ENCODE measurements around the gene MAST4.

The MAST4 gene

DNA sequence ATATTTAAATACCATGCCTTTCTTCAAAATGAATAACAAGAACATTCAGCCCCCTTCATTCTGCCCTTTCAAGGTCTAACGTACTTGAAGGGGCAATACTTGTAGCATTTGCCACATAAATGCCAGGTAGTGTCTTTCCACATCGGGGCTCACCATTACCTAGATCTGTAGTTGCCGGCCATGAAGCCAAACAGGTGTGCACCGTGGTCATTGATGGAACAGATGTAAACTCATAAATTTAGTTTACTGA is 407.4 kb downstream of the MAST4 start:
- DNase-seq, result no peak

DNA sequence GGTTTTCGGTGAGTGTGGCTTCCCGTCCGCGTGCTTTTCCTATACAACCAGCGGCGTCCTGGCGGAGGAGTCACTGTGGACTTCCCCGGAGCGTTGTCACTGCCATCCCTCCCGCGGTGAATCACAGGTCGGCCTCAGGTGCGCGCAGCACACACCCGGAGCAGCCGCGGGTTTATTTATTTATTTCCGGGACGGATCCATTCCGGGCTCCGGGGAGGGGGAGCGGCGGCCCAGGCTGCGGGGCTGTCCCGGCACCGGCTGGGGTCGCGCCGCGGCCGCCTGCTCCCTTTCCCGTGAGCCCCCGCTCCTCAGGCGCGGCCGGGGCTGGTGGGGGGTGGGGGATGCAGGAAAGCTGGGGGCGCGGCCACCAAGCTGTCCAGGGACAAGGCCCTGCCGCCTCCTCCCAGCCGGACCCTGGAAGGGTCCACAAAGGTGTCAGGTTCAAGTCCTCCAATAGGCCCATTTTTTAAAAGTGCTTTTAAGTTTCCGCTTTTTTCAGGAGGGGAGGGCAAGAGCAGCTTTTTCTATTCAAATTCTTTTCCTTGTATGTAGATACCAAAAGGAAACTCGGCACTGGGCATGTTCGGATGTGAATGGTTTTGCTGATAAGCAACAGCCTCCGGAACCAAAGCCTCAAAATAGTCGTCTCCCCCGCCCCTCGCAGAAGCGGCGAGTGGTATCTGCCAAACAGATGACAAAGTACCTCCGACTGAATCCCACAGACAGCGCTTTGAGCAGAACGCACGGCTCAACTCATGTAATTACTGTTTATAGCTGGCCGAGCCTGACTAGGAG is 407.9 kb downstream of the MAST4 start:
- no peak for DNase-seq

DNA sequence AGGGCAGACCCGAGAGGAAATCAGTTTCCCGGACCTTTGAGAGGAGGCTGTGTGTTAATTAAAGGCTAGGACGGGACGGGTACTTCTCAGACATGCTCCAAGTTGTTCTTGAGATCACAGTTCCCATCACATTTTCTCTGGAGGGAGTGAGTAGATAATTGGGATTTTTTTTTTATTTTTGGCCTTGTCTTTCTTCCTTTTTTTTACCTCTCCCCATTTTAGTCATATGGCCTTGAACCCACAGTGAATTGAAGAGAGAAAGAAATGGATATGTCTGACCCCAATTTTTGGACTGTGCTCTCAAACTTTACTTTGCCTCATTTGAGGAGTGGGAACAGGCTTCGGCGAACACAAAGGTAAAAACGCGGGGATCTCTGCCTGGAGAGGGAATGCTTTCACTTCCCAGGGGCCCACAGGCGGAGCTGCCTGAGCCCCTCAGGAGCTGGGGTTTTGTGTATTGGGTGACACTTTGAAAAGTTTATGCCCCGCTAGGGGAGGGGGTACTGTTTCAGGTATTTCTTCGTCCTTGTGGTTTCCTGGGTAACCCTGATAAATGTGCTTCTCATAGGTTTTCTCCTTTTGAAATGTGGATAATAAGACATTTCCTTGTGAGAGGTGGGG is 408.6 kb downstream of the MAST4 start:
- no peak for DNase-seq

DNA sequence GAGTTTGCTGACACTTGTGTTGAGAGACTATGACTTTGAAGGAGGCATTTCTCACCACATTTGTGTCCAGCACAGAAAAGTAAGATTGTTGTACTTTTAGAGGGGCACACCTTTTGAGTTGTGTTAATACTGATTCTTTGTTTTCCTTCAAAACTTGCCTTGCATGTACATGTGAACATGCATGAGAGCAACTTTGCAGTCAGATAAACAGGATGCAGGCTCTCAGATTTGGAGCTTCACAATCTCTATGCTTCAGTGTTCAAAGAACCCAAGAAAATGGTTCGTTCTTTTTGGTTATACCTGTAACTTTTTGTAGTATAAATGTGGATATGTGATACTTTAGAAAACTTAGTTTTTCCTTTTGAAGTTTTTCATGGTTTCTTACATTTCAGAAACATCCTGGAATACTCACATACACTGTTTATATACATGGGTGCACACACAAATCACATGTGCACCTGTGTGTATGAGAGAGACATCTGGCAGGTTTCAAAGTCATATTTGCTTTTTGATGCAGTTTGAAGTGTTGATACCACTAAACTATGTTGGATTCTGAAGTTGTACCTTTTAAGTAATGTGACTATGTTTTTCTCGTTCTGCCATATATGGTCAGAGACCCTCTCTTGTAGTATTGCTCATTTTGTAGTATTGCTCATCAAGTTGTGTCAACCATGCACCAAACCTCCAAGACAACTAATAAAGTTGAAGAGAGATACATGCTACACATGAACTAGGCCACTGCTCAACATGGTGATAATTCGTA is 409.7 kb downstream of the MAST4 start:
- DNase-seq, result no peak

DNA sequence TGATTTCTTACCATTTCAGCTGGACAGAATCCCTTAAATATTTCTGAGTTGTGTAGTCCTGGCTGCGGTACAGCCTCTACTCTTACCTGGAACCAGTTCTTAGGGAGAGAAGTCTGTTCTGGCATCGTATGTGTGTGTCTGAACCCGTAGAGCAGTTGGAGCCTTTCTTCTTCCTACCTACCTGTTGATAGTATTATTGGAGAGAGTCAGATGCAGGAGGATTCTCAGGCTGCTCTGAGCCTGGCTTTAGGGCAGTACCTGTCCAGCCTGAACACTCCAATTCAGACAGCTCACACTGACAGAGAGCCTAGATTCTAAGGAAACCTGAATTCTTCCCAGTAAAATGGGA is 410.3 kb downstream of the MAST4 start:
- no peak for DNase-seq

DNA sequence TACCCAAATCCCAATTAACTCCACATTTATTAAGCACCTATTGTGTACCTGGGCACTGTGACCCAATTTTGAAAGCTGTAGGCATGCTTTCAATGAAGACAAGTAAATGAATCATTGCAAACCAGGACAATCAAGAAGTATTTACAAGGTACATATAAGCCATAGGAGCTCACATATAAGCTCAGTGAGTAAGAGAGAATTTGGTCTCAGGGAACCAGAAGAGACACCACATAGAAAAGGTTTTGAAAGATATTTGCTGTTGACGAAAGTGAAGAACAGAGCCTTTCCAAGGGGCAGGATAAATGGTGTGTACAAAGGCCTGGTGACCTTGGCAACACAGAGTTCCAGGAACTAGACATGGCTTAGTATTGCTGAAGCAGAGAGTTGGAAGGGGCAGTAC is 412.8 kb downstream of the MAST4 start:
- no peak for DNase-seq

DNA sequence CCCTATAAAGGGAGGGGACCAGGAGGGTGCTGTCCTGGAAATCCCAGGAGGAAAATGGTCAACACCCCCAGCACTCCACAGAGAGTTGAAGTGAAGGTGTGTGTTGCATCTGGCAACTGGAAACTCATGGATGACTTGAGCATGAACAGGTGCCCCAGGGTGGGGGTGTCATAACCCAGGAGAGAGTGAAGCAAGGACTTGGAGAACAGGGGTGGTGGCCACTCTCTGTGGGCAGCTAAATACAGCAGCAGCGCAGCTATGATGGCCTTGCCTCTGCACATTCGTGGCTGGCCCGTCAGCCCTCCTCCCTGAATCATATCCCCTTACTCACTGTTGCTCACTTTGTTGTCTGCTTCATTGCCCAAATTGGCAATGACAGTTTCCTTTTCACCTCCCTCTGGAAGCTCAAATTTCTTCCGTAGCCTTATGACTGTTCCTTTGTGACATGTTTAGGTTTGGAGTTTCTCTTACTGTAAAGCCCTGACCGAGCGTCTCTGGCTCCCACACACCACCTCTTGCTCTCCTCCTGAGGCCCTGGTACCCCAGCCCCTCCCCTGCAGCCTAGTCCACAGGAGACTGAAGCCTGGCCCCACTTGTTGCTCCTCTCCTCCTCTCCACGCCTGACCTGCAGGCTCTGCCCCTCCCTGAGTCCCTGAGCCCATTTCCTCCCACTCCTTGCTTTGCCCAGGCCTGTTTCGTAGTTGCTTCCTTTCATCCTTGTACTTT is 414.7 kb downstream of the MAST4 start:
- no peak for DNase-seq

DNA sequence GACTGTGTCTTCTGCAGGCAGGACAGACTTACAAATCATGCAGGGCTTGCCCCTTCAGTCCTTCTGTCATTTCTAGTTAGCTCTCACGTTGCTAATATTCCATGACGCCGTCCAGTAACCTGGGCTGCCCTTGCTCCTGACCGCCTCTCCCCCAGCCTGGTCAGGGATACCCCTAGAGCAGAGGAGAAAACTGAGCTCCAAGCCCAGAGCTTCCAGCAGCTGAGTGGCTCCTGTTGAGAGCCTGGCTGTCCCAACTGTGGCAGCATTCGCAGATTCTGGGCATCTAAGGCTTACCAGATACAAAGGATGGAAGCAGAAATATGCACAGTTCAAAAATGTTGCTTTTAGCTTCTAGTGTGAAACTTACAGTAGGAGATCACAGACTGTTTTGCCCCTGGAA is 415.2 kb downstream of the MAST4 start:
- no peak for DNase-seq

DNA sequence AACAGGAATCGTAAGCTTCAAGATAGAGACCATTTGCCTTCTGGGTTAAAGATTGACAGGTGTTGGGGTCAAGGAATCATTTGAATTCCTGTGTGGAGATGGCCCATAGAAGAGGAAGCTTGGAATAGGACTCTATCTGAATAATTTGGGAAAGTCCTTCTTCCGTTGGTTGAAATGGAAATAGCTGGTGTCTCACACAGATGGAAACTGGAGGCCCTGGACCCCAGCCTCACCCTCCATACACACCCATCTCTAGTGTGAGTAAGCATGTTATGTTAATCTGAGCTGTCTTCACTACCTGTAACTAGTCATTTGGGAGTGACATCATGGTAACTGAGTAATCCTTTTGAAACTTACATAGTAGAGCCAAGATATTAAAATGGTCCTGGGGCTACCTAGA is 416.0 kb downstream of the MAST4 start:
- DNase-seq, result no peak

DNA sequence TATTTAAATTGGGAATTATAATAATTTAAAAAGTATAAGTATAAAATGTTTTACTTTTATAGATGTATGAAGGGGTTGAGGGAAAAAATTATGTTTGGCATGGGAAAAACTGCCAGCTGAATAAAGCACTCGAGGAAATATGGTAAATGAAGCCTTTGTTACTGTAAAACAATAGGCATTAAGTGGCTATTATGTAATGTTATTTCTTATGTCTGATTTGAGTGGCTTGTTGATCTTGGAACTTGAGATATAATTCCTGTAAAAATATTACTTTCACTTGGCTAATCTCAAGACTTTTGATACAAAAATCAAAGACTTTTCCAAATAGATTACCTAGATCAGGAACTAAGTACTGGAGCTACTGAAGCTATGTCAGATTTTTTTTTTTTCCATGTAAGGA is 417.5 kb downstream of the MAST4 start:
- no peak for DNase-seq

DNA sequence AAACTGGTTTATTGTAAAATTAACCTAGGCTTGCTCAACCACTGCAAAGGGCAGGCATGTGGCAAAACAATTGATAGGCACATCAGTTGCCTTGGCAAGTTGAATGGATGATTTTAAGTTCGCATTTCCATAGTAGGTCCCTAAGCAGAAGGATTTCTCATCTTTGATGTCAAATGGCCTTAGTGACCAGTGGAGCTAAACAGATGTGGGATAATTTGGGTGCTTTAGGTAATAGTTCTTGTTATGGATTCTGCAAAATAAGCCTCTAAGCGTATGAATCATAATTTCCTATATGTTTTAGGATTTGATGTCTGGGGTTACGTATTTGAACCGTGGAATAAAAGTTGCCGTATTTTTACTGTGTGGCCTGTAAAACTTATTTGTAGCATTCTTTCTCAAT is 418.0 kb downstream of the MAST4 start:
- no peak for DNase-seq

DNA sequence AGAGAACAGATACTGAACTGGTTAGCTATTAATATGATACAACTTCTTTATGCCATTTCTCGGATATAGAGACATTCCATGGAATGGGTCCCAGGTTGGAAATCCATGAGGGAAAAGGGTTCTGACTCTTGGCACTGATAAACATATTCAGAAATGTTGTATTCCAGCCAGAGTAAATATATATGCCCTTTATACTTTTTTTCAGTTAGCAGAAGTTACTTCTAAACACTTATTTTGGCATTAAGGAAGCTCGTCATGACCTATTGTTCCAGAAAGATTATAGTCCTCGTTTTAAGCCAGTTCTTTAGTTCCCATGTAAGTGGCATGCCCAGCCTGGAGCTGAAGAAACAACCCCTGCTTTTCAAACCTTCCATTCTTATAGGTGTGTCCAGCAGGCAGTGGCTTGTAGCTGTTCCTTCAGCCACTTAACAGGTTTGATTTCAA is 418.8 kb downstream of the MAST4 start:
- DNase-seq, result no peak

DNA sequence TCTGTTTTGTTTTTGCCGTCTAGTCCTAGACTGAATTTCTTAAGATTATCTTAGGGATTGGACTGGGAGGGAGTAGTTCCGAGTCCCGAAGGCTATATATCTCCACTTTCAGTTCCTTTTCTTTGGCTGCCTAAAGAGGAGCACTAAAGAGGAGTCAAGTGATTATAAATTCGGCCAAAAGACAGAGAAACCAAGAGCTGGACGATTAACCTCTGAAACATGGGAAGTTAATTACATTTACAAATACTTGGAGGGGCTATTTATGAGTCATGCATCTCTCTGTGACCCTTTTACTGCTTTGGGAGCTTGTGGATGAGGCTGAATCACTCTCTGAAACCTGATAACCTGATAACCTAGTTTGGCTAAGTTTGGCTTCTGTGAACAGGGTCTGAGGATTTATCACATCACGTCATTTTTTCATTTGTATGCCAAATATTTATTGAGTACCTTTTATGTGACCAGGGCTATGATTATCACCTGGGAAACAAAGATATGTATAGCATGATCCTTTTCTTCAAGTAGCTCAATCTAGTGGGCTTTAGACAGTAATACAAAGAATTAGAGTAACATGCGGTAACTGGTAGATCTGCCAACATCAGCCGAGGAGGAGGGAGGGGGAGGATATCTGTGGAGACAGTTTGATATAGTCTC is 419.5 kb downstream of the MAST4 start:
- DNase-seq, result no peak

DNA sequence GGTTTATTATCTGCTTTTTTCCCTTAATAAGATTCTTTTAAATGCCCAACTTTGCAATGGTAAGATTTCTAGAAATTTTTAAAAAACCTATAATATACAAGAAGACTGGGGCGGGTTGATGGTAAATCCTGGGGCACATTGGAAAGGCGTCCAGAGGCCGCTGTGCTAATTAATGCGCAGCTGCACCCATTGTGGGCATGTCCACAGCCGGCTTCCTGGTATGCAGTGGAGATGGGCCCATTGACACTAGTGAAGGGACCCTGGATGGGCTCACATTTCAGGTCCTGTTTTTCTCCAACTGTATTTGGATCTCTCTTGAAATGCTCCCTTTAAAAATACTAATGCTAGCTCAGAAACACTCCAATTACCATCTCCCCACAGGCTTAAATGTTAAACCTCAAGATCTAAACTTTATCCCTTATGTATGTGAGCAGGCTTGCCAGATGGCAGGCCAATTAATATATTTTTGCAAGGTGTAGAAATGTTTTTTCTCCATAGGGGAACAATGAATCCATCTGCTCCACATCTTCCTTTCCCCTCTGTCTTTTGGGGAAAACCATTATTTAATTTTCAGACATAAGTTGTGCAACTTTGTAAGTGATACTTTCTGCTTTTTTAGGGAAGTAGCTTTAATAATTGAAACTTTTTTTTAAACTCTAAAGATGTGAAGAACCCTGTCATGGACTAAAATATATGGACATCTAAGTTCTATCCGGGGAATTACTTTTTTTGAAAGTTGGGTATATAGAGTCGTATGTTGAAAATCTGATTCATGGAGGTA is 423.1 kb downstream of the MAST4 start:
- DNase-seq, result no peak

DNA sequence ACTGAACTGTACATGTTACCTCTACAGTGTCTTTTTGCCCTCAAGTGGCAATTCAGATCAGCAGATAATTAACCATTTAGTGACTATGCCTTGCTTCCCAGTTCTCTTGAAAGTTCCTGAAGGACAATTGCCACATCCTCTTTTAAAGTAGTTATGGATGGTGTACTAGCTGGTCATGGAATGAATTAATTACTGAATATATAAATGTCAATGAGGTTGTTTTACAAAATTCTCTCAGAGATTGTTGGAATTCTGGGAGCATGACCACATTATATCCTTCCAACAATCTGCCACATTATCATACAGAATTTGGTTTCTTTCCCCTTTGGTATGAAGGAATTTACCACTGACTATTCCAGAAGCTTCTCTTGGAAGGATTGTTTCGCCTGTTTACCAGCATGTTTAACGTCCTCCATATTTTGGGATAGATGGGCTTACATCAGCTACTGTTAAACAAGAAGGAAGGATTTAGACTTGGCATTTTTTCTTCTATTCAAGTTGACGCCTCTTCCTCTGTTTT is 424.0 kb downstream of the MAST4 start:
- DNase-seq, result no peak

DNA sequence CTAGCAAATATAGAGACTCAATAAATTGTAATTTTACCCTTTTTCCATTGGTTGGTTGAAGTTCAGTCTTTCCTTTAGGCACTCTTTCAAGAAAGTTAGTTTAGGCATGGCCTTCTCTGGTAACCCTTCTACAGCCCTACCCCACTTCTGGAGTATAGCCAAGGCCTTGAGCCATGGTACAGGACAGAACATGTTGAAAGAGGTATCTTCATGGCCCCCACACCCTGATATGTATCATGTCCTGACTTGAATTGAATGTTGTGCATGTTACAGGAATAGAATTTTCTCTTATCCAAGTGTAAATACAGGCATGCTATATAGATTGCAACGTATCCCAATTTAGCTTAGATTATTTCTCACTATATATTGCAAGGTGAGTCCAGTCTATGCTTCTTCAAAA is 424.8 kb downstream of the MAST4 start:
- DNase-seq, result no peak

DNA sequence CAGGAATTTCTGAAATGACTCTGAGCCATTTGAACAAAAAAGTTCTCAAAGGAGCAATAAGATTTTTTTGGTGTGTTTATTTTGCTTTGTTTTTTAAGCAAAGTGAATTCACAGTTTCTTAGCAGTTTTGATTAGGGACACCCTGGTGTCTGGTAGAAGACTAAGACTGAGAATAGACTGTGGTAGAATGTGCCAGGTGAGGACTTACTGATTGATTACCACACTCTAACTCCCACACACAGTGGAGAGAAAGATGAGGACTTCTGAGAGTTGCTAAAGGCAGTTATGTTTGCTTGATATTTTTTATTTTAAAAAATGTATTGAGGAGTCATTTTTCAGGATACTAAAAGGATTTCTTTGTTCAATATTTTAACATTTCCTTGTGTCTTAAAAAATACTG is 425.3 kb downstream of the MAST4 start:
- DNase-seq, result no peak

DNA sequence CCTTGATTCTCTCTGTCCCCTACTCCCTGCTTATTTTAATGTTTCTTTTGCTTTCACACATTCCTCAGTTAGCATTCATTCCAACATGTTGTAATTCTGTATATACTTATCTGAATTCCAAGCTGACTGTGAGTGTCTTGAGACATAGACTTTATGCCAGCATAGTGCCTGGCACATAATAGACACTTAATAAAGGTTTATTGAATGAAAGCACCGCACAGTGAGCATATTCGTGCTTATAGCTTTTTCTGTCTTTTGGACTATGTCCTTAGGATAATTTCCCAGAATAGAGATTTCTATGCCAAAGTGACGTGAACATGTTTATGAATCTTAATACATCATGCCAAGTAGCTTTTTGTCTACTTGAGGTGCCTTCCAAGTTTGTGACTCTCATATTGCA is 425.8 kb downstream of the MAST4 start:
- DNase-seq, result no peak

DNA sequence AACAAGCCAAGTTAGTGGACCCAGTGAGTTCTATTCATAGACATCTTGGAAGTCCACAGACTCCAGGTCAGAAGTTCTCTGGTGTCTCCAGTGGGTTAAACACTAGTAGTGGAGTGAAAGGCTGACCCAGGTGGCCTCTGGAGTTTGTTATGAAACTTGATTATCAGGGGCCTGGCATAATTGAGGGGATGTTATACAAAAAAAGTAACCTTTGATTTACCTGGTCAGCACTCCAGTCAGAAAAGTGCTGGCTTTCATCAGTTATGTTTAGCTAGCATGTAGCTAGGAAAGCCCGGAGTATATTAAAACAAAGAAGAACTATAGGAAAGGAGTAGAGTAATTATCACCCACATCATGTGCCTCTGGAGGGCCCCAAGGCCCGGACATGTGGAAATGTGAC is 429.3 kb downstream of the MAST4 start:
- DNase-seq, result no peak

DNA sequence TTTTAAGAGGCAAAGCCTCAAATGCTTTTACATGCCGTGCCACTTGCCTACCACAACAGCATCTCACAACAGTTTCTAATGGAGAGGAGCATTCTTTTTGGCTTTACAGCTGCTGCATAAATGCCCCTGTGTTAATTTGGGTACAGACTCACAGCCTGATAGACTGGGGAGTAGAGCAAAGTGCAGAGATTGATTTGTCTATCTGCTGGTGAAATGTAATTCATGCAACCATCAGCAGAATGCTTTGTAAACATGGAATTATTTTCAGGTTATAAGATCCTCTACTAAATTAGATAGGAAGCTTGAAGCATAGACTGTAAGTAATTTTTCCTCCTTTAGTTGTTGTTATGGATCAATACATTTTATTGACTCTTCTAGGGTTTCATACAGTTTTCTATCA is 430.1 kb downstream of the MAST4 start:
- no peak for DNase-seq

DNA sequence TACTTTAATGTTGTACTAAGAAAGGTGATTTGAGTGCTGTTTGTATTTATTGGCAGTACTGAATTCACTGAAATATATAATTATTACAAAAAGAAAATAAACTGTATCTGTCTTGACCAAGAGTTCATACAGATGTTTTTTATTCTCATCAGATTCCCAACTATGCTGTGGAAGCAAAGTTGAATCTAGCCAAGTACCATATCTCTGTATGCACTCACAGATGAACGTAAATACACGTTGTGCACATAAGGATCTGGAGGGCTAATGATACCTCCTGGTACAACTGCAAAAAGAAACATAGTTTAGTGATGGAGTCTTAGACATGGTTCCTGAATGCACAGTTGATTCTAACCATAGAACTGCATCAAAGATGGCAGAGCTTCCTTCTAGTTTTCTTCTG is 431.0 kb downstream of the MAST4 start:
- no peak for DNase-seq

DNA sequence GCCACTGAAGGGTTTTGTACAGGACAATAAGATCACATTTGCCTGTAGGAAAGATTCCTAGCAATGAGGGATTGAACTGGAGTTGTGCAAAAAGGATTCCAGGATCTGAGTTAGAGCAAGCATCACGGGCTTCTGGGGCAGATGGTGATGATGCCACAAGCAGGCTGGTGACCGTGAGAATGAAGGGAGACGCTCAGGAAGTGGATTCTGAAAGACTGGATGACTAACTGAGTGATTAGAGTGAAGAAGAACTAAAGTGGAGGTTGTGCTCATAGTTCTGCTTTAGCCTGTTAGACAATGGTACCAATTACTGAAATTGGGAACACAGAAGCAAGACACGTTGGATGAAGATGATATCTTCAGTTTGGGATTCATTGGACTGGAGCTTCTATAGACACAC is 432.2 kb downstream of the MAST4 start:
- DNase-seq, result no peak

Measured in NK-92 treated with Interleukin-12 subunit alpha and Interleukin-12 subunit beta, amount 100 ng/mL, for 24 hours (cell line).